SK-N-SH treated with all-trans-retinoic acid at 6 μM for 48 hours (cell line): ENCODE measurements around the gene BANP.

Experiments used
- ATAC-seq: fragments of 200-7000 bp; cut with Tn5 transposase; 3 replicates; pipeline ENCODE4 v1.9.1; 2020; ENCODE audit warnings: mild to moderate bottlenecking, moderate library complexity
- ARNTL ChIP-seq: fragments of 450-650 bp; formaldehyde crosslinking; IDR thresholded peaks from 2 replicates; pipeline ENCODE4 v1.5.0; 2020; ENCODE audit warnings: low read depth, mild to moderate bottlenecking, moderate library complexity, borderline replicate concordance
- BACH2 ChIP-seq: fragments of 250-450 bp; sonication (Bioruptor Pico); IDR thresholded peaks from 2 replicates; pipeline ENCODE4 v1.9.0; 2021; ENCODE audit warnings: mild to moderate bottlenecking, borderline replicate concordance
- CREB5 ChIP-seq: fragments of 250-450 bp; sonication (Bioruptor Pico); IDR thresholded peaks from 2 replicates; pipeline ENCODE4 v1.5.1; 2020; ENCODE audit warnings: low read depth, mild to moderate bottlenecking, moderate library complexity
- CSDC2 ChIP-seq: fragments of 250-450 bp; sonication (Bioruptor Pico); IDR thresholded peaks from 2 replicates; pipeline ENCODE4 v1.5.0; 2020; ENCODE audit warnings: mild to moderate bottlenecking, moderate library complexity
- GLIS3 ChIP-seq: fragments of 250-450 bp; sonication (Bioruptor Pico); IDR thresholded peaks from 2 replicates; pipeline ENCODE4 v1.5.0; 2020; ENCODE audit warnings: mild to moderate bottlenecking, moderate library complexity
- ISL1 ChIP-seq: fragments of 250-450 bp; sonication (Bioruptor Pico); IDR thresholded peaks from 2 replicates; pipeline ENCODE4 v2.1.2; 2022; ENCODE audit warnings: mild to moderate bottlenecking, moderate library complexity
- PATZ1 ChIP-seq: fragments of 250-450 bp; sonication (Bioruptor Pico); IDR thresholded peaks from 2 replicates; pipeline ENCODE4 v1.8.0; 2020; ENCODE audit warnings: mild to moderate bottlenecking, moderate library complexity, borderline replicate concordance
- PPARA ChIP-seq: fragments of 250-450 bp; sonication (Bioruptor Pico); IDR thresholded peaks from 2 replicates; pipeline ENCODE4 v1.5.0; 2020; ENCODE audit warnings: mild to moderate bottlenecking, borderline replicate concordance
- RARB ChIP-seq: fragments of 250-450 bp; sonication (Bioruptor Pico); IDR thresholded peaks from 2 replicates; pipeline ENCODE4 v1.8.0; 2021; ENCODE audit warnings: mild to moderate bottlenecking, moderate library complexity
- TCF4 ChIP-seq: fragments of 250-450 bp; sonication (Bioruptor Pico); IDR thresholded peaks from 2 replicates; pipeline ENCODE4 v1.8.0; 2021; ENCODE audit warnings: mild to moderate bottlenecking, moderate library complexity, borderline replicate concordance
- TOX ChIP-seq: fragments of 250-450 bp; sonication (Bioruptor Pico); IDR thresholded peaks from 2 replicates; pipeline ENCODE4 v1.8.0; 2021; ENCODE audit warnings: mild to moderate bottlenecking, moderate library complexity, borderline replicate concordance
- ZC3H10 ChIP-seq: fragments of 250-450 bp; sonication (Bioruptor Pico); IDR thresholded peaks from 2 replicates; pipeline ENCODE4 v1.5.1; 2021; ENCODE audit warnings: mild to moderate bottlenecking, moderate library complexity
- ZFP3 ChIP-seq: fragments of 250-450 bp; sonication (Bioruptor Pico); IDR thresholded peaks from 2 replicates; pipeline ENCODE4 v1.5.0; 2020; ENCODE audit warnings: mild to moderate bottlenecking, moderate library complexity
- ZFP30 ChIP-seq: fragments of 450-650 bp; formaldehyde crosslinking; IDR thresholded peaks from 2 replicates; pipeline ENCODE4 v1.5.0; 2022; ENCODE audit warnings: mild to moderate bottlenecking, moderate library complexity
- ZNF565 ChIP-seq: fragments of 450-650 bp; formaldehyde crosslinking; conservative IDR thresholded peaks from 2 replicates; pipeline ENCODE4 v1.5.0; 2020; ENCODE audit warnings: low read depth, mild to moderate bottlenecking, moderate library complexity
- ZNF70 ChIP-seq: fragments of 450-650 bp; formaldehyde crosslinking; IDR thresholded peaks from 2 replicates; pipeline ENCODE4 v1.5.0; 2020; ENCODE audit warnings: mild to moderate bottlenecking, moderate library complexity
- TF ChIP-seq, protein P1 (sequence below): fragments of 250-450 bp; sonication (Bioruptor Pico); IDR thresholded peaks from 2 replicates; pipeline ENCODE4 v1.5.1; 2021; ENCODE audit warnings: mild to moderate bottlenecking, moderate library complexity
- TF ChIP-seq, protein P2 (sequence below): fragments of 250-450 bp; sonication (Bioruptor Pico); IDR thresholded peaks from 2 replicates; pipeline ENCODE4 v1.8.0; 2021; ENCODE audit warnings: low read depth, mild to moderate bottlenecking, moderate library complexity, borderline replicate concordance
- TF ChIP-seq, protein P3 (sequence below): fragments of 250-450 bp; sonication (Bioruptor Pico); IDR thresholded peaks from 2 replicates; pipeline ENCODE4 v1.5.0; 2020; ENCODE audit warnings: mild to moderate bottlenecking, moderate library complexity

The BANP gene

GRCh38 chr16:88022076-88023042 lies 71.1 kb downstream of the BANP start:
- TF ChIP-seq PPARA (CRISPR knock-in tag) (no peak), ZC3H10 (CRISPR knock-in tag) (no peak), BACH2 (no peak), RARB (no peak), GLIS3 (CRISPR knock-in tag) (no peak), TCF4 (CRISPR knock-in tag) (no peak), TOX (CRISPR knock-in tag) (no peak), ISL1 (no peak), ZFP30 (no peak), ARNTL (CRISPR knock-in tag) (no peak), CSDC2 (no peak), PATZ1 (CRISPR knock-in tag) (no peak)
- TF ChIP-seq, protein P1, sequence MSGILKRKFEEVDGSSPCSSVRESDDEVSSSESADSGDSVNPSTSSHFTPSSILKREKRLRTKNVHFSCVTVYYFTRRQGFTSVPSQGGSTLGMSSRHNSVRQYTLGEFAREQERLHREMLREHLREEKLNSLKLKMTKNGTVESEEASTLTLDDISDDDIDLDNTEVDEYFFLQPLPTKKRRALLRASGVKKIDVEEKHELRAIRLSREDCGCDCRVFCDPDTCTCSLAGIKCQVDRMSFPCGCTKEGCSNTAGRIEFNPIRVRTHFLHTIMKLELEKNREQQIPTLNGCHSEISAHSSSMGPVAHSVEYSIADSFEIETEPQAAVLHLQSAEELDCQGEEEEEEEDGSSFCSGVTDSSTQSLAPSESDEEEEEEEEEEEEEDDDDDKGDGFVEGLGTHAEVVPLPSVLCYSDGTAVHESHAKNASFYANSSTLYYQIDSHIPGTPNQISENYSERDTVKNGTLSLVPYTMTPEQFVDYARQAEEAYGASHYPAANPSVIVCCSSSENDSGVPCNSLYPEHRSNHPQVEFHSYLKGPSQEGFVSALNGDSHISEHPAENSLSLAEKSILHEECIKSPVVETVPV (CRISPR knock-in tag): no peak
- TF ChIP-seq, protein P2, sequence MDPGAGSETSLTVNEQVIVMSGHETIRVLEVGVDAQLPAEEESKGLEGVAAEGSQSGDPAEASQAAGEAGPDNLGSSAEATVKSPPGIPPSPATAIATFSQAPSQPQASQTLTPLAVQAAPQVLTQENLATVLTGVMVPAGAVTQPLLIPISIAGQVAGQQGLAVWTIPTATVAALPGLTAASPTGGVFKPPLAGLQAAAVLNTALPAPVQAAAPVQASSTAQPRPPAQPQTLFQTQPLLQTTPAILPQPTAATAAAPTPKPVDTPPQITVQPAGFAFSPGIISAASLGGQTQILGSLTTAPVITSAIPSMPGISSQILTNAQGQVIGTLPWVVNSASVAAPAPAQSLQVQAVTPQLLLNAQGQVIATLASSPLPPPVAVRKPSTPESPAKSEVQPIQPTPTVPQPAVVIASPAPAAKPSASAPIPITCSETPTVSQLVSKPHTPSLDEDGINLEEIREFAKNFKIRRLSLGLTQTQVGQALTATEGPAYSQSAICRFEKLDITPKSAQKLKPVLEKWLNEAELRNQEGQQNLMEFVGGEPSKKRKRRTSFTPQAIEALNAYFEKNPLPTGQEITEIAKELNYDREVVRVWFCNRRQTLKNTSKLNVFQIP (CRISPR knock-in tag): no peak
- ATAC-seq: no peak

- TF ChIP-seq RARB (no peak), ZNF565 (CRISPR knock-in tag) (no peak), ZFP3 (CRISPR knock-in tag) (no peak), PATZ1 (CRISPR knock-in tag) (no peak), ISL1 (no peak), CSDC2 (no peak), TOX (CRISPR knock-in tag) (no peak), PPARA (CRISPR knock-in tag) (no peak), TCF4 (CRISPR knock-in tag) (no peak), CREB5 (CRISPR knock-in tag) (no peak), ZC3H10 (CRISPR knock-in tag) (no peak), ZNF70 (CRISPR knock-in tag) (no peak)
- TF ChIP-seq, protein P3, sequence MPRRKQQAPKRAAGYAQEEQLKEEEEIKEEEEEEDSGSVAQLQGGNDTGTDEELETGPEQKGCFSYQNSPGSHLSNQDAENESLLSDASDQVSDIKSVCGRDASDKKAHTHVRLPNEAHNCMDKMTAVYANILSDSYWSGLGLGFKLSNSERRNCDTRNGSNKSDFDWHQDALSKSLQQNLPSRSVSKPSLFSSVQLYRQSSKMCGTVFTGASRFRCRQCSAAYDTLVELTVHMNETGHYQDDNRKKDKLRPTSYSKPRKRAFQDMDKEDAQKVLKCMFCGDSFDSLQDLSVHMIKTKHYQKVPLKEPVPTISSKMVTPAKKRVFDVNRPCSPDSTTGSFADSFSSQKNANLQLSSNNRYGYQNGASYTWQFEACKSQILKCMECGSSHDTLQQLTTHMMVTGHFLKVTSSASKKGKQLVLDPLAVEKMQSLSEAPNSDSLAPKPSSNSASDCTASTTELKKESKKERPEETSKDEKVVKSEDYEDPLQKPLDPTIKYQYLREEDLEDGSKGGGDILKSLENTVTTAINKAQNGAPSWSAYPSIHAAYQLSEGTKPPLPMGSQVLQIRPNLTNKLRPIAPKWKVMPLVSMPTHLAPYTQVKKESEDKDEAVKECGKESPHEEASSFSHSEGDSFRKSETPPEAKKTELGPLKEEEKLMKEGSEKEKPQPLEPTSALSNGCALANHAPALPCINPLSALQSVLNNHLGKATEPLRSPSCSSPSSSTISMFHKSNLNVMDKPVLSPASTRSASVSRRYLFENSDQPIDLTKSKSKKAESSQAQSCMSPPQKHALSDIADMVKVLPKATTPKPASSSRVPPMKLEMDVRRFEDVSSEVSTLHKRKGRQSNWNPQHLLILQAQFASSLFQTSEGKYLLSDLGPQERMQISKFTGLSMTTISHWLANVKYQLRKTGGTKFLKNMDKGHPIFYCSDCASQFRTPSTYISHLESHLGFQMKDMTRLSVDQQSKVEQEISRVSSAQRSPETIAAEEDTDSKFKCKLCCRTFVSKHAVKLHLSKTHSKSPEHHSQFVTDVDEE (CRISPR knock-in tag): no peak
- TF ChIP-seq, protein P2 (CRISPR knock-in tag): no peak
- TF ChIP-seq, protein P1 (CRISPR knock-in tag): no peak
- no peak for ATAC-seq
Observed at GRCh38 chr16:88023366-88023765, 72.1 kb downstream of the BANP start.
